Measurements from ENCODE around the gene CASKIN2. TPM values are rescaled to one million over a fixed set of nuclear protein-coding genes. Genes with fewer than 3 reads are reported as not detected.

CASKIN2 gene
- total and polyA plus RNA-seq, 4 donors: 2.3 to 12.1 (median 8.6) TPM

DNA sequence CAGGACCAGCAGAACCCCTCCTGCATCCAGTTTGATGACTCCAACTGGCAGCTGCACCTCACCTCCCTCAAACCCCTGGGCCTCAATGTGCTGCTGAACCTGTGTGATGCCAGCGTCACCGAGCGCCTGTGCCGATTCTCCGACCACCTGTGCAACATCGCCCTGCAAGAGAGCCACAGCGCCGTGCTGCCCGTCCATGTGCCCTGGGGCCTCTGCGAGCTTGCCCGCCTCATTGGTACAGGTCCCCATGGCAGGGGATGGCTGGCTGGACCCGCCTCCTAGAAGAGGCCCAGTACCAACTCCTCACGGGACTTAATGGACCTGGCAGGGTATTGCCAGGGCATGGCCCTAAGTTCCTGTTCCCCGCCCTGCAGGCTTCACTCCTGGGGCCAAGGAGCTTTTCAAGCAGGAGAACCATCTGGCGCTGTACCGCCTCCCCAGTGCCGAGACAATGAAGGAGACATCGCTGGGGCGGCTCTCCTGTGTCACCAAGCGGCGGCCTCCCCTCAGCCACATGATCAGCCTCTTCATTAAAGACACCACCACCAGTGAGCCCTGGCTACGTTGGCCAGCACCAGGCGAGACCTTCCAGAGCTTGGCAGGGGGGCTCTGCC, 22.7 kb downstream of the CASKIN2 start:
- Histone ChIP-seq H3K36me3 (ENCODE audit: control insufficient read depth in 4 of 4, insufficient read depth in 3 of 4, low read depth in 1 of 4, low read length in 3 of 4) (peaks cover 4 to 59% (median 17%) of the 10 kb centered on the region in 4 donors), H3K9ac (ENCODE audit: low read depth in 1 of 2, low read length in 2 of 2) (no peak overlapping the region), H3K4me3 (ENCODE audit: low read depth in 1 of 3, low read length in 3 of 3) (no peak overlapping the region), H3K9me3 (ENCODE audit: control insufficient read depth in 4 of 4, low read length in 3 of 4) (no peaks in the 10 kb centered on the region), H3K27ac (ENCODE audit: low read depth in 1 of 2, low read length in 2 of 2) (no peak overlapping the region), H3K4me1 (ENCODE audit: control insufficient read depth in 4 of 4, insufficient read depth in 4 of 4, low read length in 3 of 4) (peaks cover 0 to 11% (median 4%) of the 10 kb centered on the region in 4 donors), H3K27me3 (ENCODE audit: control insufficient read depth in 4 of 4, insufficient read depth in 4 of 4, low read length in 3 of 4) (no peaks in the 10 kb centered on the region)
- TF ChIP-seq FOXA1 (IDR thresholded peaks at IDR 0.05) (no peak), YY1 (IDR thresholded peaks at IDR 0.05) (no peak), RXRA (IDR thresholded peaks at IDR 0.05) (no peak), TAF1 (conservative IDR thresholded peaks at IDR 0.05) (no peak), NR2F2 (IDR thresholded peaks at IDR 0.05) (no peak)
- TF ChIP-seq, protein P1, sequence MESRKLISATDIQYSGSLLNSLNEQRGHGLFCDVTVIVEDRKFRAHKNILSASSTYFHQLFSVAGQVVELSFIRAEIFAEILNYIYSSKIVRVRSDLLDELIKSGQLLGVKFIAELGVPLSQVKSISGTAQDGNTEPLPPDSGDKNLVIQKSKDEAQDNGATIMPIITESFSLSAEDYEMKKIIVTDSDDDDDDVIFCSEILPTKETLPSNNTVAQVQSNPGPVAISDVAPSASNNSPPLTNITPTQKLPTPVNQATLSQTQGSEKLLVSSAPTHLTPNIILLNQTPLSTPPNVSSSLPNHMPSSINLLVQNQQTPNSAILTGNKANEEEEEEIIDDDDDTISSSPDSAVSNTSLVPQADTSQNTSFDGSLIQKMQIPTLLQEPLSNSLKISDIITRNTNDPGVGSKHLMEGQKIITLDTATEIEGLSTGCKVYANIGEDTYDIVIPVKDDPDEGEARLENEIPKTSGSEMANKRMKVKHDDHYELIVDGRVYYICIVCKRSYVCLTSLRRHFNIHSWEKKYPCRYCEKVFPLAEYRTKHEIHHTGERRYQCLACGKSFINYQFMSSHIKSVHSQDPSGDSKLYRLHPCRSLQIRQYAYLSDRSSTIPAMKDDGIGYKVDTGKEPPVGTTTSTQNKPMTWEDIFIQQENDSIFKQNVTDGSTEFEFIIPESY (IDR thresholded peaks at IDR 0.05): no peak
- WGBS: 92% methylated on average over 23 of the region's 23 CpGs
- DNase-seq (ENCODE audit: low spot score): no peak

DNA sequence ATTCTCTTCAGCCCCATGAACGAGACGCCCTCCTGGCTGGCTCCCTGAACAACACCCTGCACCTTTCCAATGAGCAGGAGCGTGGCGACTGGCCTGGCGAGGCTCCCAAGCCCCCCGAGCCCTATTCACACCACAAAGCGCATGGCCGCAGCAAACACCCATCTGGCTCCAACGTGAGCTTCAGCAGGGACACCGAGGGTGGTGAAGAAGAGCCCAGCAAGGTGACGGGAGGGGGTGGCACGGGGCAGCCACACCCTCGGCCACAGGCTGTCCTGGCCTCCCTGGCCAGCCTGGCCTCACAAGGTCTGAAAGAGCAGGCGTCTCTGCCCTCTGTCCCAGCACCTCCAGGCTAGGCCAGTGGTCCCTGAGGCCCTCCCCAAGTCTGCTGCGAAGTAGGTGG, 23.7 kb downstream of the CASKIN2 start:
- H3K4me1 ChIP-seq (ENCODE audit: control insufficient read depth in 4 of 4, insufficient read depth in 4 of 4, low read length in 3 of 4): peaks cover 0 to 21% (median 4%) of the 10 kb centered on the region in 4 donors
- H3K36me3 ChIP-seq (ENCODE audit: control insufficient read depth in 4 of 4, insufficient read depth in 3 of 4, low read depth in 1 of 4, low read length in 3 of 4): peaks cover 0 to 53% (median 17%) of the 10 kb centered on the region in 4 donors
- WGBS: 95% methylated on average over 15 of the region's 15 CpGs
- H3K9ac ChIP-seq (ENCODE audit: low read depth in 1 of 2, low read length in 2 of 2): no peak overlapping the region
- H3K9me3 ChIP-seq (ENCODE audit: control insufficient read depth in 4 of 4, low read length in 3 of 4): no peaks in the 10 kb centered on the region
- no peak overlapping the region for H3K4me3 ChIP-seq (ENCODE audit: low read depth in 1 of 3, low read length in 3 of 3)
- no peaks in the 10 kb centered on the region for H3K27me3 ChIP-seq (ENCODE audit: control insufficient read depth in 4 of 4, insufficient read depth in 4 of 4, low read length in 3 of 4)
- no peak overlapping the region for H3K27ac ChIP-seq (ENCODE audit: low read depth in 1 of 2, low read length in 2 of 2)
- TF ChIP-seq, protein P2, sequence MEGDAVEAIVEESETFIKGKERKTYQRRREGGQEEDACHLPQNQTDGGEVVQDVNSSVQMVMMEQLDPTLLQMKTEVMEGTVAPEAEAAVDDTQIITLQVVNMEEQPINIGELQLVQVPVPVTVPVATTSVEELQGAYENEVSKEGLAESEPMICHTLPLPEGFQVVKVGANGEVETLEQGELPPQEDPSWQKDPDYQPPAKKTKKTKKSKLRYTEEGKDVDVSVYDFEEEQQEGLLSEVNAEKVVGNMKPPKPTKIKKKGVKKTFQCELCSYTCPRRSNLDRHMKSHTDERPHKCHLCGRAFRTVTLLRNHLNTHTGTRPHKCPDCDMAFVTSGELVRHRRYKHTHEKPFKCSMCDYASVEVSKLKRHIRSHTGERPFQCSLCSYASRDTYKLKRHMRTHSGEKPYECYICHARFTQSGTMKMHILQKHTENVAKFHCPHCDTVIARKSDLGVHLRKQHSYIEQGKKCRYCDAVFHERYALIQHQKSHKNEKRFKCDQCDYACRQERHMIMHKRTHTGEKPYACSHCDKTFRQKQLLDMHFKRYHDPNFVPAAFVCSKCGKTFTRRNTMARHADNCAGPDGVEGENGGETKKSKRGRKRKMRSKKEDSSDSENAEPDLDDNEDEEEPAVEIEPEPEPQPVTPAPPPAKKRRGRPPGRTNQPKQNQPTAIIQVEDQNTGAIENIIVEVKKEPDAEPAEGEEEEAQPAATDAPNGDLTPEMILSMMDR (IDR thresholded peaks at IDR 0.05; ENCODE audit: low read depth, low read length, missing input control): no peak
- TF ChIP-seq SP1 (IDR thresholded peaks at IDR 0.05) (no peak), JUND (IDR thresholded peaks at IDR 0.05) (no peak), YY1 (IDR thresholded peaks at IDR 0.05) (no peak), RAD21 (IDR thresholded peaks at IDR 0.05) (no peak), NR2F2 (IDR thresholded peaks at IDR 0.05) (no peak), TAF1 (conservative IDR thresholded peaks at IDR 0.05) (no peak), FOXA1 (IDR thresholded peaks at IDR 0.05) (no peak), HNF4A (conservative IDR thresholded peaks at IDR 0.05) (no peak)
- TF ChIP-seq, protein P1 (IDR thresholded peaks at IDR 0.05): no peak
- TF ChIP-seq, protein P3, sequence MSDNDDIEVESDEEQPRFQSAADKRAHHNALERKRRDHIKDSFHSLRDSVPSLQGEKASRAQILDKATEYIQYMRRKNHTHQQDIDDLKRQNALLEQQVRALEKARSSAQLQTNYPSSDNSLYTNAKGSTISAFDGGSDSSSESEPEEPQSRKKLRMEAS (IDR thresholded peaks at IDR 0.05): no peak
- no peak for DNase-seq (ENCODE audit: low spot score)

All from liver (tissue), 9 donors.